Ovary (tissue), 10 donors: ENCODE results near the gene CIB1. TPM values are rescaled to one million over a fixed set of nuclear protein-coding genes. Genes with fewer than 3 reads are reported as not detected.
"Not testable (repeated sequence)": the region's sequence is repeated elsewhere in the genome, so short reads cannot be mapped to it uniquely, and the experiment has no call there.

ENCODE experiments used
- DNase-seq, 5 donors: peaks; one replicate each; pipeline ENCODE4 v3.0.0-alpha.2; 2019 to 2020
- H3K27ac ChIP-seq, 2 donors: fragments of 200-600 bp; one replicate each; pipeline versions ENCODE4 v1.5.1 to v1.8.0; 2019 to 2022
- H3K27me3 ChIP-seq: fragments of 200-600 bp; one replicate; pipeline ENCODE4 v1.8.0; 2022
- H3K36me3 ChIP-seq: fragments of 200-600 bp; sonication (generic); one replicate; pipeline ENCODE4 v1.5.1; 2019
- H3K4me1 ChIP-seq: one replicate; pipeline ENCODE4 v1.8.1; 2013; ENCODE audit warnings: mild to moderate bottlenecking, moderate library complexity; ENCODE audit not compliant: insufficient read depth
- H3K4me3 ChIP-seq: fragments of 200-600 bp; sonication (generic); one replicate; pipeline ENCODE4 v1.5.1; 2017
- H3K9me3 ChIP-seq, 2 donors: fragments of 200-600 bp in 1 of 2; sonication (generic) in 1 of 2; one replicate each; pipeline versions ENCODE4 v1.5.1 to v1.8.1; 2013 to 2019; ENCODE audit warnings: mild to moderate bottlenecking in 1 of 2, moderate library complexity in 1 of 2
- EP300 ChIP-seq: sonication (generic); formaldehyde crosslinking; IDR thresholded peaks from one replicate; pipeline ENCODE4 v1.6.1; 2017; ENCODE audit warnings: antibody characterized with exemption
- POLR2A ChIP-seq: fragments of 450-650 bp; IDR thresholded peaks from one replicate; pipeline ENCODE4 v1.6.1; 2017; ENCODE audit warnings: antibody characterized with exemption, mild to moderate bottlenecking, moderate library complexity
- WGBS, 3 donors: extraction: QIAGEN DNeasy Blood & Tissue Kit in 1 of 3; methylation state at CpG; one replicate each; pipeline versions ENCODE4 v1.1.5 to v1.1.7; 2013 to 2017; 5-methylcytosine and 5-hydroxymethylcytosine counted together
- intact Hi-C, 4 donors: fragments of 100-400 bp; cut with DNase I; formaldehyde crosslinking; loops; one replicate each; pipeline versions ENCODE4 v1.11.0 to v1.15.1; 2022 to 2023
- long read RNA-seq, 3 donors: library from polyadenylated mRNA in 2 of 3; unstranded in 2 of 3; transcript quantifications; one replicate each; pipeline ENCODE4 v2.0.0 and lab custom pipeline, GENCODE V29; 2021 to 2026
- polyA plus RNA-seq, 2 donors: library from polyadenylated mRNA; stranded (reverse); fragments of 200-250 nt in 1 of 2; fragments of 350-450 nt in 1 of 2; fragmentation: Illumina TruSeq in 1 of 2; extraction: RNeasy Lipid Tissue Mini Kit (QIAGEN cat#74804) in 1 of 2; gene quantifications; one replicate each; pipeline ENCODE4 v1.2.3, GENCODE V29; 2013 to 2014
- total RNA-seq, 7 donors: library from RNA; depleted of rRNA in 2 of 7; stranded (reverse); fragments of >200 nt in 2 of 7; fragmentation: NEBNext Ultra II Directional in 3 of 7; extraction: Animal tissue kit (Norgen Biotek cat#: 25700) in 3 of 7; gene quantifications; one replicate each; pipeline versions ENCODE4 v1.1.0 to v1.2.4, GENCODE V29; 2016 to 2023
- TF ChIP-seq, protein P1 (sequence below), 3 donors: fragments of 450-650 bp in 2 of 3; fragments of 200-600 bp in 1 of 3; IDR thresholded peaks; one replicate each; pipeline versions ENCODE4 v1.5.1 to v1.8.0; 2016 to 2022; ENCODE audit warnings: antibody characterized with exemption in 3 of 3, mild to moderate bottlenecking in 1 of 3
- donor health status: DM: no; HTN: no; CAD: no; lungs with moderate emphysema.
- donor health status: DM: no; HTN: no; CAD: no.
- donor health status: Bipolar disorder and iron deficiency.
- donor health status: DM: yes; HTN: yes; CAD: no.
- donor health status: DM: no; HTN: no; CAD: no.
- donor health status: DM: yes; HTN: yes; CAD: no.

Gene CIB1
- total RNA-seq: 10 to 100 TPM; 18.5 to 68.8 (median 45.0) TPM
- polyA plus RNA-seq: 10 to 100 TPM; 40.2 to 53.6 TPM
- long read RNA-seq, donor 1, transcript CIB1-201 (7 exons, 1,247 nt): major isoform, 39 of 57 reads
- long read RNA-seq, donor 1, partial matches to known transcripts: 8 of 57 reads
- long read RNA-seq, donor 1, other reads (novel, unspliced or antisense): 10 of 57 reads
- long read RNA-seq, donor 2, transcript CIB1-201 (7 exons, 1,247 nt): major isoform, 15 of 23 reads
- long read RNA-seq, donor 2, partial matches to known transcripts: 0 of 23 reads
- long read RNA-seq, donor 2, other reads (novel, unspliced or antisense): 8 of 23 reads
- long read RNA-seq, donor 3, transcript CIB1-201 (7 exons, 1,247 nt): major isoform, 85 of 99 reads
- long read RNA-seq, donor 3, partial matches to known transcripts: 4 of 99 reads
- long read RNA-seq, donor 3, other reads (novel, unspliced or antisense): 9 of 99 reads

DNA sequence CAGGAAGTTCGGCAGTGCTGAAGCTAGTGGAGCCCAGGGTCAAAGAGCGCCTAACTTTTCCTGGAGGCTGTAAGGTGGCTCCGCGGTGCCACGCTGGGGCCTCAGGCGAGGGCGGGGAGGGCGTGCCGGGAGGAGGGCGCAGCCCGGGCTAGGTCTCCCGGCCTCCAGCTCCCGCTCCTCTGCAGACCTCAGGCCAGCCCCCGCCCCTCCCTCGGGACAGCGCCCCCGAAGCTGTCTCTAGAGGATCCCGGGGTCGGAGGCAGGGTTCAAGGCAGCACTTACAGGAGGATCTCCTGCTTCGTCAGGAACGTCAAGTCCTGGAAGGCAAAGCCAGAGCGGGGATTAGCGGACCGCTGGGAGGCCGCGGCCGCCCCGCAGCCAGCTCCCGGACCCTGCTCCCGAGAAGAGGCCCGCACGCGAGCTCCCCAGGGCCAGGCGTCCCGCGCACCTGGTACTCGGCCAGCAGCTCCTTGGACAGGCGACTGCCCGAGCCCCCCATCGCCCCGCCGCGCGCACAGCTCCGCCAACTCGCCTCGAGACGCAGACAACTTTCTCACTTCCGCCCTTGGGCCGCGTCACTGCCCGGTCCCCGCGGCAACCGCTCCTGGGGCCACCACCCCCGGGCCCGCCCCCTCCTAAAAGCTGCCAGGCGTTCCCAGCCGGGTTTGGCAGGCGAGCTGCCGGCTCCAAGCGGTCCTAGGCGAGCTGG is at the start of gene CIB1:
Gene CIB1, minus strand, starts transcription at position 555 of the 709 bp plus-strand sequence. Its CDS starts 56 bp downstream, at position 499.
- Histone ChIP-seq H3K4me3 (peak within 1 kb of the TSS; percentile 78), H3K36me3 (no peaks in the 10 kb centered on the region), H3K4me1 (peaks cover 4% of the 10 kb centered on the region), H3K9me3 (no peaks in the 10 kb centered on the region), H3K27me3 (no peaks in the 10 kb centered on the region), H3K27ac (peak within 1 kb of the TSS; percentile 74 to 77)
- TF ChIP-seq, protein P1, sequence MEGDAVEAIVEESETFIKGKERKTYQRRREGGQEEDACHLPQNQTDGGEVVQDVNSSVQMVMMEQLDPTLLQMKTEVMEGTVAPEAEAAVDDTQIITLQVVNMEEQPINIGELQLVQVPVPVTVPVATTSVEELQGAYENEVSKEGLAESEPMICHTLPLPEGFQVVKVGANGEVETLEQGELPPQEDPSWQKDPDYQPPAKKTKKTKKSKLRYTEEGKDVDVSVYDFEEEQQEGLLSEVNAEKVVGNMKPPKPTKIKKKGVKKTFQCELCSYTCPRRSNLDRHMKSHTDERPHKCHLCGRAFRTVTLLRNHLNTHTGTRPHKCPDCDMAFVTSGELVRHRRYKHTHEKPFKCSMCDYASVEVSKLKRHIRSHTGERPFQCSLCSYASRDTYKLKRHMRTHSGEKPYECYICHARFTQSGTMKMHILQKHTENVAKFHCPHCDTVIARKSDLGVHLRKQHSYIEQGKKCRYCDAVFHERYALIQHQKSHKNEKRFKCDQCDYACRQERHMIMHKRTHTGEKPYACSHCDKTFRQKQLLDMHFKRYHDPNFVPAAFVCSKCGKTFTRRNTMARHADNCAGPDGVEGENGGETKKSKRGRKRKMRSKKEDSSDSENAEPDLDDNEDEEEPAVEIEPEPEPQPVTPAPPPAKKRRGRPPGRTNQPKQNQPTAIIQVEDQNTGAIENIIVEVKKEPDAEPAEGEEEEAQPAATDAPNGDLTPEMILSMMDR (IDR thresholded peaks at IDR 0.05): peak in 2 of 3 donors; percentile 3 to 46
- TF ChIP-seq EP300 (no peak), POLR2A (peak; percentile 59)
- intact Hi-C loops: loop anchor here in 1 of 4 donors (5.0 kb wide), 1 partner anchor 71 kb away; no protein-coding TSS in a partner anchor
- WGBS, 3 donors: 0 to 1% (median 0%) methylated on average over 39 to 63 of the region's 63 CpGs
- peak; percentile 97 to 99 (median 98) for DNase-seq

DNA sequence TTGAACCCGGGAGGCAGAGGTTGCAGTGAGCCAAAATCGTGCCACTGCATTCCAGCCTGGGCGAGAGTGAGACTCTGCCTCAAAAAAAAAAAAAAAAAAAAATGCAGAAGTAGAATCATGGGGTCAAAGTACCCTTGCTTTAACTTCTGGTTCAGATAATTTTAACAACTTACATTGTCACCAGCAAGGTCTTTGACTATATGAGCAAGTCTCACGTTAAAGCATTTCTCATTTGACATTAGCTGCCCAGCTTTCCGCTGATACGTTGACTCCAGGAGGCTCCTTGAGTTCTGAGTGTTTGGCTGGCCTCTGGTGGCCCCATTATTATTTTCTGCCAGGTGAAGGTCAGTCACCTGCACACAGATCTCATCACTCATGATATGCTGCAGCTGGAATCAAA is 47.9 kb upstream of the CIB1 start:
- H3K27me3 ChIP-seq, intact Hi-C loops: not testable (repeated sequence)

DNA sequence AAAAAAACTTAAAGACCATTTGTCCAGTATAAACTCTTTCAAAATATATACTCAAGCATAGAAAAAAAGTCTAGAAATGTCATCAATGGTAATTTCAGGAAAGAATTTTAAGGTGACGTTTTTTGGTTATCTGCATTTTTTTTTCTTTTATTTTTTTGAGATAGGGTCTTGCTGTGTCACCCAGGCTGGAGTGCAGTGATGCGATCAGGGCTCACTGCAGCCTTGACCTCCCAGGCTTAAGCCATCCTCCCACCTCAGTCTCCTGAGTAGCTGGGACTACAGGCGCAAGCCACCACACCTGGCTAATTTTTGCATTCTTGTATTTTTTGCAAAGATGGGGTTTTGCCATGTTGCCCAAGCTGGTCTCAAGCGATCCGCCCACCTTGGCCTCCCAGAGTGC is 47.0 kb upstream of the CIB1 start:
- intact Hi-C loops, H3K27me3 ChIP-seq, H3K4me1 ChIP-seq, H3K9me3 ChIP-seq, H3K4me3 ChIP-seq, H3K27ac ChIP-seq, H3K36me3 ChIP-seq, DNase-seq: not testable (repeated sequence)
- 81 to 85% (median 81%) methylated on average over 5 of the region's 5 CpGs for WGBS, 3 donors

More for the DNA sequence above, 47.9 kb upstream of the CIB1 start:
- not testable (repeated sequence) for DNase-seq, H3K36me3 ChIP-seq, H3K9me3 ChIP-seq, H3K4me3 ChIP-seq, H3K27ac ChIP-seq, H3K4me1 ChIP-seq
- WGBS, 3 donors: 73 to 83% (median 81%) methylated on average over 6 of the region's 6 CpGs

DNA sequence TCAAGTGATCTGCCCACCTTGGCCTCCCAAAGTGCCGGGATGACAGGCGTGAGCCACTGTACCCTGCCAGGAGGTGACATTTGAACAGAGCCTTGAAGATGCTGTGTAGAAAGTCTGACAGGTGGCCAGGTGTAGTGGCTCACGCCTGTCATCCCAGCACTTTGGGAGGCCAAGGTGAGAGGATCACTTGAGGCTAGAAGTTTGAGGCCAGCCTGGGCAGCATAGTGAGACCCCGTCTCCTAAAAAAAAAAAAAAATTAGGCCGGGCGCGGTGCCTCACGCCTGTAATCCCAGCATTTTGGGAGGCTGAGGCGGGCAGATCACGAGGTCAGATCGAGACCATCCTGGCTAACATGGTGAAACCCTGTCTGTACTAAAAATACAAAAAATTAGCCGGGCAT is 44.7 kb upstream of the CIB1 start:
- H3K4me3 ChIP-seq, H3K9me3 ChIP-seq, intact Hi-C loops, H3K27me3 ChIP-seq, H3K36me3 ChIP-seq, DNase-seq, H3K4me1 ChIP-seq, H3K27ac ChIP-seq: not testable (repeated sequence)
- WGBS, 3 donors: 93 to 99% (median 97%) methylated on average over 12 of the region's 12 CpGs

DNA sequence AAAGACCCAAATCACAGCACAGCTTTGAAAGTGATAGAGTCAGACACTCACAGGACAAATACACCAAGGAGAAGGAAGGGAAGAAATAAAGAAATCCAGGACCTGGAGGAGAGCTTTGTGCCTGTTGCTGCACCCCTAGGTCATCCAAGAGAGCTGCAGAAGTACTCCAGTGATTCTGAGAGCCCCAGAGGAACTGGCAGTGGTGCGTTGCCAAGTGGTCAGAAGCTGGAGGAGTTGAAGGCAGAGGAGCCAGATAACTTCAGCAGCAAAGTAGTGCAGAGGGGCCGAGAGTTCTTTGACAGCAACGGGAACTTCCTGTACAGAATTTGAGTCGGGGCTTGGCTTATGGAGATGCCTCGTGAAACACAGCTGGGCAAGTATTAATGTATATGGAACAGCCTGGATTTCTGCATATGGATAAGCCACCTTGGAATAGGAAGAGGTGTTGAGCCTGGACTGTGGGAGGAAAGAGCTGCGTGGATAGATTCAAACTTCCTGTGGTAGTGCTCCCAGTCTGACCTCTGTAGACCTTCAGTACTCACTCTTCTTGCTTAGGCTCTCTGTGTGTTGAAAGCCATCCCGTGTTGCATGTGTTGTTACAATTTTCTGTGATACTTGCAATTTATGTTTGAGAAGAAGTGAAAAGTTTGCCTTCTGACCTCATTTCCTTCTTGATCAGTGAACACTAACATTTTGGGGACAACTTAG is 37.9 kb upstream of the CIB1 start:
- DNase-seq: no peak
- Histone ChIP-seq H3K4me1 (peaks cover 7% of the 10 kb centered on the region), H3K9me3 (no peaks in the 10 kb centered on the region), H3K27ac (no peak overlapping the region), H3K27me3 (no peaks in the 10 kb centered on the region), H3K36me3 (no peaks in the 10 kb centered on the region), H3K4me3 (no peak overlapping the region)
- 47 to 54% (median 53%) methylated on average over 7 of the region's 7 CpGs for WGBS, 3 donors
- intact Hi-C loops: no loop called here
- no peak for TF ChIP-seq POLR2A
- TF ChIP-seq, protein P1 (IDR thresholded peaks at IDR 0.05): no peak
- no peak for TF ChIP-seq EP300
